Tibial nerve (tissue), 4 donors: Measurements from ENCODE around the gene NQO2. TPM values are rescaled to one million over a fixed set of nuclear protein-coding genes. Genes with fewer than 3 reads are reported as not detected.
"Not testable (repeated sequence)": the region's sequence is repeated elsewhere in the genome, so short reads cannot be mapped to it uniquely, and the experiment has no call there.

Experiments
- DNase-seq, 2 donors: peaks; one replicate each; pipeline ENCODE4 v3.0.0-alpha.2; 2019; ENCODE audit warnings: low spot score in 2 of 2
- H3K27ac ChIP-seq, 4 donors: fragments of 200-600 bp; sonication (generic) in 3 of 4; one replicate each; pipeline ENCODE4 v1.5.1; 2017 to 2019; ENCODE audit warnings: mild to moderate bottlenecking in 1 of 4
- H3K27me3 ChIP-seq, 2 donors: fragments of 200-600 bp; sonication (generic) in 1 of 2; one replicate each; pipeline versions ENCODE4 v1.5.1 to v1.6.0; 2017 to 2019
- H3K36me3 ChIP-seq, 3 donors: fragments of 200-600 bp; sonication (generic); one replicate each; pipeline ENCODE4 v1.5.1; 2018 to 2019
- H3K4me1 ChIP-seq, 4 donors: fragments of 200-600 bp; sonication (generic) in 3 of 4; one replicate each; pipeline ENCODE4 v1.5.1; 2017 to 2019
- H3K4me3 ChIP-seq, 4 donors: fragments of 200-600 bp; sonication (generic) in 3 of 4; one replicate each; pipeline ENCODE4 v1.5.1; 2017 to 2019; ENCODE audit warnings: mild to moderate bottlenecking in 1 of 4, moderate library complexity in 1 of 4
- H3K9me3 ChIP-seq, 4 donors: fragments of 200-600 bp; sonication (generic) in 3 of 4; one replicate each; pipeline ENCODE4 v1.5.1; 2017 to 2019
- CTCF ChIP-seq, 5 experiments: fragments of 200-600 bp in 3 of 5; fragments of 450-650 bp in 2 of 5; sonication (generic) in 3 of 5; IDR thresholded peaks; one replicate each; pipeline ENCODE4 v1.5.1; 2016 to 2019; ENCODE audit warnings: antibody characterized with exemption in 5 of 5, mild to moderate bottlenecking in 3 of 5, moderate library complexity in 2 of 5
- EP300 ChIP-seq, 2 donors: sonication (generic); formaldehyde crosslinking; IDR thresholded peaks; one replicate each; pipeline ENCODE4 v1.6.1; 2017; ENCODE audit warnings: antibody characterized with exemption in 2 of 2, mild to moderate bottlenecking in 1 of 2
- POLR2A ChIP-seq, 2 donors: fragments of 450-650 bp; IDR thresholded peaks; one replicate each; pipeline ENCODE4 v1.6.1; 2017; ENCODE audit warnings: antibody characterized with exemption in 2 of 2, mild to moderate bottlenecking in 2 of 2, moderate library complexity in 2 of 2
- WGBS, 2 donors: methylation state at CpG; one replicate each; pipeline ENCODE4 v1.1.5; 2018; 5-methylcytosine and 5-hydroxymethylcytosine counted together
- total RNA-seq, 4 donors: library from RNA; depleted of rRNA; stranded (reverse); fragments of >200 nt; gene quantifications; one replicate each; pipeline ENCODE4 v1.1.0, GENCODE V29; 2016

The NQO2 gene
- total RNA-seq, 4 donors from 2014 or later, result 18.8 to 33.6 (median 25.8) TPM

DNA sequence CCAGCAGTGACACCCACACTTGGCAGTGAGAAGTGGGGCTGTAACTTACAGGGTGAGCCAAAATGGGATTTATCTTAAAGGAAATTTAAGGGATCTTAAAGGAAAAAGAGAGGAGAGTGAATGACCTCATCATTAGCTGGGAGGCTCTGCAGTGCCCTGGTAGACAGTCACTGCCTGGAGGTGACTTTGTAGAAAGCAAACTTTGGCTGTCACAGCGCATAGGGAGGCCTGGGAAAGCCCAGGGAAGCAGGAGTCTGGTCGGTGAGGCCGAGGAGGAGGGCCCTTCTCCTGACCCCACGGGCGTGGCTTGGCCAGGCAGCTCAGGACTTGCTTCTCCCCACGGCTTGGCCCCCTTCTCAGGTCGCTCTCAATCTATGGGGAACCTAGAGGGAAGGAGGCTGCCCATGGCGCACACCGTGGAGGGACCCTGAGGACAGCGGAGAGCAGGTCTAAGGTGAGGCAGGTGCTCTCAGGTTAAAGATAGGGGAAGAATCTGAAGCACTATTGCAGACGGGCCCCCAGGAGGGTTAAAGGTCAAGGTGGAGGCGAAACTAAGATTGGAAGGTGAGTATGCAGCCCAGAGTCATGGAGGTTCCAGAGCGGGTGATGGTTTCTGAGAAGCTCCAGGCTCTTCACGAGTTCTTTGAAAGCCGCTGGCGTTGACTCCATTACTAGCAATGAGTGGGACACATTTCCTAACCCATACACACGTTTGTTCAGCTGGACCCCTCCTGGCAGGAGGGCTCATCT, 53.0 kb downstream of the NQO2 start:
- Histone ChIP-seq H3K36me3 (no peaks in the 10 kb centered on the region), H3K9me3 (no peaks in the 10 kb centered on the region), H3K4me3 (peak overlapping the region in 2 of 4 donors; percentile 43 to 57), H3K27me3 (no peaks in the 10 kb centered on the region), H3K27ac (no peak overlapping the region), H3K4me1 (peaks cover 0 to 30% (median 4%) of the 10 kb centered on the region in 4 donors)
- DNase-seq, result no peak
- TF ChIP-seq EP300 (IDR thresholded peaks at IDR 0.05) (no peak), POLR2A (IDR thresholded peaks at IDR 0.05) (no peak), CTCF (IDR thresholded peaks at IDR 0.05) (no peak)
- WGBS, 2 donors, result 80 to 83% methylated on average over 17 of the region's 17 CpGs

- Histone ChIP-seq H3K9me3 (no peaks in the 10 kb centered on the region), H3K4me1 (peaks cover 0 to 30% (median 4%) of the 10 kb centered on the region in 4 donors), H3K4me3 (peak overlapping the region; percentile 25 to 57 (median 40)), H3K36me3 (no peaks in the 10 kb centered on the region), H3K27me3 (no peaks in the 10 kb centered on the region), H3K27ac (peak overlapping the region in 3 of 4 donors; percentile 54 to 72 (median 57))
- no peak for TF ChIP-seq POLR2A (IDR thresholded peaks at IDR 0.05)
- no peak for TF ChIP-seq CTCF (IDR thresholded peaks at IDR 0.05)
- no peak for TF ChIP-seq EP300 (IDR thresholded peaks at IDR 0.05)
- no peak for DNase-seq
- WGBS, 2 donors, result 74 to 76% methylated on average over 11 of the region's 11 CpGs
Observed at GRCh38 chr6:3053231-3053508, 53.5 kb downstream of the NQO2 start.

DNA sequence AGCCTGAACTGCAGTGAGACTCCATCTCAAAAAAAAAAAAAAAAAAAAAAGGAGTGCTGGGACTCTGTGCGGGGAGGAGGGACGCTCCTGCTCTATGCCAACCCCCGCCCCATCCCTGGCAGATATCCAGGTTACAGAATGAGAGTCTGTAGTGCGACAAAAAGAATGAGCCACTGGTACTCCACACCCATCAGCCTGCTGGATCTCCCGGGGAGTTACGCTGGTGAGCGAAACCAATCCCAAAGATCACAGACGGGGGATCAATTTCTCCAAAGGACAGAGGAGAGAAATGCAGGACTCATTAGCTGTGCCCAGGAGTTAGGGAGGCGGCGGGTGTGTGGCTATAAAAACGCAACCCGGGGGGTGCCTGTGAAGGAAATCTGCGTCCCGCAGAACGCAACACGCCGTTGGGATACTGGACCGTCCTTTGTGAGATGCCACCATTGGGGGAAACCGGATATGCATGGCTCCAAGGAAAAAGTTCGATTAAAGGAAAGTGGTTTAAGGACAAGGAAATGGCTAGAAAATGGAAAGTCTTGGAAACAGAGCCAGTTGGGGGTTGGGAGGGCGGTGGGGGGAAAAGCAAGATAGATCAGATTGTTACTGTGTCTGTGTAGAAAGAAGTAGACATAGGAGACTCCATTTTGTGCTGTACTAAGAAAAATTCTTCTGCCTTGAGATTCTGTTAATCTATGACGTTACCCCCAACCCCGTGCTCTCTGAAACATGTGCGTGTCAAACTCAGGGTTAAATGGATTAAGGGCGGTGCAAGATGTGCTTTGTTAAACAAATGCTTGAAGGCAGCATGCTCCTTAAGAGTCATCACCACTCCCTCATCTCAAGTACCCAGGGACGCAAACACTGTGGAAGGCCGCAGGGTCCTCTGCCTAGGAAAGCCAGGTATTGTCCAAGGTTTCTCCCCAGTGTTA, 54.8 kb downstream of the NQO2 start:
- H3K36me3 ChIP-seq, H3K9me3 ChIP-seq, H3K27me3 ChIP-seq: not testable (repeated sequence)
- DNase-seq, result peak in 1 of 2 donors; percentile 75
- Histone ChIP-seq H3K4me3 (peak overlapping the region in 3 of 4 donors; percentile 36 to 57 (median 43)), H3K27ac (peak overlapping the region in 3 of 4 donors; percentile 57 to 72 (median 58)), H3K4me1 (peaks cover 0 to 30% (median 4%) of the 10 kb centered on the region in 4 donors)
- WGBS, 2 donors, result 28 to 31% methylated on average over 27 of the region's 27 CpGs

DNA sequence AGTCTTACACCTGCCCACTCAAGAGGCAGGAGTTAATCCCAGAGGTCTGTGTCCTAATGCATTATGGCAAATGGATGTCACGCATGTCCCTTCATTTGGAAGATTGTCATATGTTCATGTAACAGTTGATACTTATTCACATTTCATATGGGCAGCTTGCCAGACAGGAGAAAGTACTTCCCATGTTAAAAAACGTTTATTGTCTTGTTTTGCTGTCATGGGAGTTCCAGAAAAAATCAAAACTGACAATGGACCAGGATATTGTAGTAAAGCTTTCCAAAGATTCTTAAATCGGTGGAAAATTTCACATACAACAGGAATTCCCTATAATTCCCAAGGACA, 55.4 kb downstream of the NQO2 start:
- 51 to 53% methylated on average over 3 of the region's 3 CpGs for WGBS, 2 donors
- DNase-seq, H3K9me3 ChIP-seq, H3K36me3 ChIP-seq, H3K27me3 ChIP-seq, H3K4me3 ChIP-seq: not testable (repeated sequence)
- H3K27ac ChIP-seq, result peak overlapping the region in 2 of 4 donors; percentile 58 to 72
- H3K4me1 ChIP-seq, result peaks cover 0 to 30% (median 4%) of the 10 kb centered on the region in 4 donors

DNA sequence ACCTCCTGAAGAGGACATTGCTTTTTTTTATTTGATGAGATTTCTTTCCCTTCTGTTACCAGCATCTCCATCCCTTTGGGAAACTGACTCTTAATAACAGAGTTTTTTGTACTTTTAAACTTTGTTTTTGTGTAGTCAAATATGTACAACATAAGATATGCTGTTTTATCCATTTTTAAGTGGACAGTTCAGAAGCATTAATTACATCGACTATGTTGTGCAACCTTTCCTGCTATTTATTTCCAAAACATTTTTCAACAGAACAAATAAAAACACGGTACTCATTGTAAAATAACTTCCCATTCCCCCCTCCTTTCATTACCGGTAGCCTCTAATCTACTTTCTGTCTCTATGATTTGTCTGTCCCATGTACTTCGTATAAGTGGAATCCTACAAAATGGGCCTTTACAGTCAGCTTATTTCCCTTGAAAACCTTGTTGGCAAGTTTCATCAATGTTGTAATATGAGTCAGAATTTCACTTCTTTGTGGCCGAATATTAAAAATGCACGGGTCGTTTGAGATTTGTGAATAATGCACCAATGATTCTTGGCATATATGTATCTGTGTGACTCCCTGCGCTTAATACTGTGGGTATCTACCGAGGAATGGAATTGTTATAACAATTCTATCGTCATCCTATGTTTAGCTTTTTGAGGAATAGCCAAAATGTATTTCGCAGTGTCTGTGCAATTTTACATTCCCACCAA, 57.5 kb downstream of the NQO2 start:
- no peak for DNase-seq
- 82% methylated on average over 11 of the region's 11 CpGs for WGBS, 2 donors
- no peaks in the 10 kb centered on the region for H3K9me3 ChIP-seq
- no peak for TF ChIP-seq EP300 (IDR thresholded peaks at IDR 0.05)
- TF ChIP-seq POLR2A (IDR thresholded peaks at IDR 0.05), result no peak
- no peak for TF ChIP-seq CTCF (IDR thresholded peaks at IDR 0.05)
- no peaks in the 10 kb centered on the region for H3K27me3 ChIP-seq
- H3K4me1 ChIP-seq, result peaks cover 0 to 30% (median 4%) of the 10 kb centered on the region in 4 donors
- no peak overlapping the region for H3K4me3 ChIP-seq
- H3K36me3 ChIP-seq, result no peaks in the 10 kb centered on the region
- no peak overlapping the region for H3K27ac ChIP-seq
